VCaP (cell line): ENCODE measurements around the gene TIPRL.
A peak's percentile ranks its signal among the peaks of the same experiment; 100 is the strongest.

ENCODE experiments used
- H3K27ac ChIP-seq: fragments of 450-650 bp; 2 replicates; pipeline ENCODE4 v1.5.1; 2017
- TF ChIP-seq, protein P1 (sequence below): fragments of 450-650 bp; conservative IDR thresholded peaks from 2 replicates; pipeline ENCODE4 v1.5.1; 2017; ENCODE audit warnings: mild to moderate bottlenecking, moderate library complexity

TIPRL gene

GRCh38 chr1:168218658-168219057 lies 39.9 kb downstream of the TIPRL start:
- TF ChIP-seq, protein P1, sequence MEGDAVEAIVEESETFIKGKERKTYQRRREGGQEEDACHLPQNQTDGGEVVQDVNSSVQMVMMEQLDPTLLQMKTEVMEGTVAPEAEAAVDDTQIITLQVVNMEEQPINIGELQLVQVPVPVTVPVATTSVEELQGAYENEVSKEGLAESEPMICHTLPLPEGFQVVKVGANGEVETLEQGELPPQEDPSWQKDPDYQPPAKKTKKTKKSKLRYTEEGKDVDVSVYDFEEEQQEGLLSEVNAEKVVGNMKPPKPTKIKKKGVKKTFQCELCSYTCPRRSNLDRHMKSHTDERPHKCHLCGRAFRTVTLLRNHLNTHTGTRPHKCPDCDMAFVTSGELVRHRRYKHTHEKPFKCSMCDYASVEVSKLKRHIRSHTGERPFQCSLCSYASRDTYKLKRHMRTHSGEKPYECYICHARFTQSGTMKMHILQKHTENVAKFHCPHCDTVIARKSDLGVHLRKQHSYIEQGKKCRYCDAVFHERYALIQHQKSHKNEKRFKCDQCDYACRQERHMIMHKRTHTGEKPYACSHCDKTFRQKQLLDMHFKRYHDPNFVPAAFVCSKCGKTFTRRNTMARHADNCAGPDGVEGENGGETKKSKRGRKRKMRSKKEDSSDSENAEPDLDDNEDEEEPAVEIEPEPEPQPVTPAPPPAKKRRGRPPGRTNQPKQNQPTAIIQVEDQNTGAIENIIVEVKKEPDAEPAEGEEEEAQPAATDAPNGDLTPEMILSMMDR = no peak
- no peak overlapping the region for H3K27ac ChIP-seq

GRCh38 chr1:168220470-168220871 lies 41.7 kb downstream of the TIPRL start:
- TF ChIP-seq, protein P1 = no peak
- no peak overlapping the region for H3K27ac ChIP-seq

DNA sequence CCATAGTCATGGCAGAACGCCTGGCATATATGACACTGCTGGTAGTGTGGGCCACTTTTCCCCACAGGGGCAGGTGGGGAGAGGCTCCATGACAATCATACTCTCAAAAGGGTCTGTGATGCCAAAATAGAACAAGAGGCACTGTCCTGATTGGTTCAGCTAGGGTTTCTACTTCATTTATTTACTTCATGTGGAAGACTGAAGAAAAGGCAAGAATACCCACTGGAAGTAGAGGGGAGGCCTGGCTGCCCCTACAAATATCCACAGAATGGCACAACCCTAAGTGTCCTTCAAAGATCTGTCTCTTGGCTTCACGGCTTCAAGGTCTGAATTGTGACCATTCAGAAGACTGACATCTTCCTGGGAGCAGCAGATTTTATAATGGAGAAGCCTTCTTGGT lies 42.5 kb downstream of the TIPRL start:
- TF ChIP-seq, protein P1 = no peak
- no peak overlapping the region for H3K27ac ChIP-seq

GRCh38 chr1:168223261-168223660 lies 44.5 kb downstream of the TIPRL start:
- TF ChIP-seq, protein P1 = no peak
- no peak overlapping the region for H3K27ac ChIP-seq

DNA sequence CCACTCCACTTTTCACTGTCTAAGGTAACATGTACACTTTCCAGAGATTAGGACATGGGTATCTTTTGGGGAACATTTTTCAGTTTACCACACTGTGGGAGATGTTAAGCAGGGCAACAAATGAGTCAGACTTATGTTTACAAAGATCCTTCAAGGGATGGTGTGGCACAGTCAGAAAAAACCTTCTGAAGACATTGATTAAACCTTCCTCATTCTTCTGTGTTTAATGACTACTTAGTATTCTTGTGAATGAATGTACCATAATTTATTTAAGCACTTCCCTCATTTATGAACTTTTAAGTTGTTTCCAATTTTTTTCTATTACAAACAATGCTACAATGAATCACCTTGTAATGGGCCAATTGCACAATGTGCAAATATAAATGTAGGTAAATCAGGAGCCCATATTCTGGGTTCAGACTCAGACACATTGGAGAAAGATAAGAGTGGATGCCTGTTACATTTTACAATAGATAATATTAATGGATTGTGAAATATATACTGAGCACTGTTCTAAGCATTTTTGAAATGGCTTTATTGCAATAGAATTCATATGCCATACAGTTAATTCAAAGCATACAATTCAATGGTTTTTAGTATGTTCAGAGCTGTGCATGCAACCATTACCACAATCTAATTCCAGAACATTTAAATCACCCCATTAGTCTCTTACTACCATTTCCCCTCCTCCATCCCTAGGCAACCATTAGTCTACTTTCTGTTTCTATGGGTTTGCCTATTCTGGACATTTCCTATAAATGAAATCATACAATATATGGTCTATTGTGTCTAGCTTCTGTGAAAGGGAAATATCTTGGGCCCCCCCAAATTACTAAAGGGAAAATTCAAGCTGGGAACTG lies 45.1 kb downstream of the TIPRL start:
- no peak overlapping the region for H3K27ac ChIP-seq
- TF ChIP-seq, protein P1 = no peak

GRCh38 chr1:168224991-168225390 lies 46.2 kb downstream of the TIPRL start:
- peak overlapping the region; percentile 71; the same call in 1 of the 2 replicates for H3K27ac ChIP-seq

DNA sequence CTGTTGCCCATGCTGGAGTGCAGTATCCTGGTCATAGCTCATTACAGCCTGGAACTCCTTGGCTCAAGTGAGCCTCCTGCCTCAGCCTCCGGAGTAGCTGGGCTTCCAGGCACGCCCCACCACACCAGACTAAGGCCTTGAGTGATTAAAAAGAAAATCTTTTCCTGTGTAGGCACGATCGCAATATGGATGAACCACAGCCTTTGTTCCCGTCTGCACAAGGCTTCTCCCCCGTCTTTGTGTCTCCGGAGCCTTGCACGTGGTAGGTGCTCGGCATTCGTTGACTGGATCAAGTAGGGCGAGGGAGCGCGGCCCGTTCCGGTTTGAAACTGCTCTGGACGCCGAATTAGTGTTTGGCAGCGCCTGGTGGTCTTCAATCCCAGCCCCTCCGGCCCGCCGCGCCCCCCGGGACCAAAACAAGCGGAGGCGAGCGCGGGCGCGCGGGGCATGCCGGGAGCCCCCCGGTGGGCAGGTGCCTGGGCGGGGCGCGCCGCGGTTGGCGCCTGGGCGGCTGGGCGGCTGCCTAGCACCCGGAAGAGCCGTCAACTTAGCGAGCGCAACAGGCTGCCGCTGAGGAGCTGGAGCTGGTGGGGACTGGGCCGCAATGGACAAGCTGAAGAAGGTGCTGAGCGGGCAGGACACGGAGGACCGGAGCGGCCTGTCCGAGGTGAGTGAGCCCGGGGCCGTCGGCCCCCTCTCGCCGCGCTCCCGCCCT lies 46.9 kb downstream of the TIPRL start, which contains the start of gene SFT2D2:
Gene SFT2D2 (plus strand): TSS at position 529 of the 715 bp plus-strand sequence. CDS start 76 bp downstream, at position 605.
- TF ChIP-seq, protein P1 = no peak
- H3K27ac ChIP-seq = peak within 1 kb of the TSS; percentile 71

More at GRCh38 chr1:168224991-168225390, 46.2 kb downstream of the TIPRL start:
- TF ChIP-seq, protein P1 = no peak
